Measurements from ENCODE around the gene LIG4.

DNA sequence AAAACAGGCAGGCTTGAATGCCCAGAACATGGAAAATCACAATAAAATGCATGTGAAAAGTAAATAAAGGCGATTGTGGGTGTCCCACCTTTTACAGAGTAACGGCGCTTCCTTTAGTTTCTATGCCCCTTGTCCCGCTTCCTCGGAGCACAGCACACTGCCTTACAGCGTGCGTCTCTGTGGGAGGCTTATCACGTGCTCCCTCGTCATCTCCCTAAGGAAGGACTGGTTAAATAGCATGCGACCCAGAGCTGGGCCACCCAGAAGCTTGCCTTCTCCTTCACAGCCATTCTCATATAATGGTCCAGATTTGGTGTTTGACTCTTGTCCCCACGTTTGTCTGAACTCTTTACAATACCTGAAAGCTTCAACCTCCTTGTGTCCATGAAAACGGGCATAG, 56.6 kb downstream of the LIG4 start:
- TF ChIP-seq EZH2 (IDR thresholded peaks at IDR 0.05; ENCODE audit: borderline replicate concordance, low read length) = no peak
- TF ChIP-seq, protein P1, sequence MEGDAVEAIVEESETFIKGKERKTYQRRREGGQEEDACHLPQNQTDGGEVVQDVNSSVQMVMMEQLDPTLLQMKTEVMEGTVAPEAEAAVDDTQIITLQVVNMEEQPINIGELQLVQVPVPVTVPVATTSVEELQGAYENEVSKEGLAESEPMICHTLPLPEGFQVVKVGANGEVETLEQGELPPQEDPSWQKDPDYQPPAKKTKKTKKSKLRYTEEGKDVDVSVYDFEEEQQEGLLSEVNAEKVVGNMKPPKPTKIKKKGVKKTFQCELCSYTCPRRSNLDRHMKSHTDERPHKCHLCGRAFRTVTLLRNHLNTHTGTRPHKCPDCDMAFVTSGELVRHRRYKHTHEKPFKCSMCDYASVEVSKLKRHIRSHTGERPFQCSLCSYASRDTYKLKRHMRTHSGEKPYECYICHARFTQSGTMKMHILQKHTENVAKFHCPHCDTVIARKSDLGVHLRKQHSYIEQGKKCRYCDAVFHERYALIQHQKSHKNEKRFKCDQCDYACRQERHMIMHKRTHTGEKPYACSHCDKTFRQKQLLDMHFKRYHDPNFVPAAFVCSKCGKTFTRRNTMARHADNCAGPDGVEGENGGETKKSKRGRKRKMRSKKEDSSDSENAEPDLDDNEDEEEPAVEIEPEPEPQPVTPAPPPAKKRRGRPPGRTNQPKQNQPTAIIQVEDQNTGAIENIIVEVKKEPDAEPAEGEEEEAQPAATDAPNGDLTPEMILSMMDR (conservative IDR thresholded peaks at IDR 0.05 in 1 of 2, IDR thresholded peaks at IDR 0.05 in 1 of 2; ENCODE audit: extremely low read depth in 1 of 2, insufficient read depth in 1 of 2, low read depth in 1 of 2, low read length in 2 of 2) = no peak
